Smooth muscle cell (in vitro differentiated cells): ENCODE results near the gene HCFC1R1. TPM values are rescaled to one million over a fixed set of nuclear protein-coding genes. Genes with fewer than 3 reads are reported as not detected.
"Not testable (repeated sequence)": the region's sequence is repeated elsewhere in the genome, so short reads cannot be mapped to it uniquely, and the experiment has no call there.

ENCODE experiments used
- DNase-seq: peaks from one replicate; lab custom pipeline; 2025; ENCODE audit not compliant: unreplicated experiment; lab: John Stamatoyannopoulos, UW
- H2AFZ ChIP-seq: fragments of 200-600 bp; sonication (generic); 2 replicates; pipeline ENCODE4 v1.6.0; 2016; ENCODE audit warnings: antibody characterized with exemption, low read depth, mild to moderate bottlenecking
- H3F3A ChIP-seq: fragments of 200-600 bp; sonication (generic); 2 replicates; pipeline ENCODE4 v1.6.0; 2017; ENCODE audit warnings: antibody characterized with exemption, low read depth
- H3K27ac ChIP-seq: fragments of 200-600 bp; sonication (generic); 2 replicates; pipeline ENCODE4 v1.5.1; 2016; ENCODE audit warnings: low read depth, mild to moderate bottlenecking
- H3K27me3 ChIP-seq: fragments of 200-600 bp; sonication (generic); 2 replicates; pipeline ENCODE4 v1.6.1; 2016; ENCODE audit warnings: low read depth, mild to moderate bottlenecking
- H3K36me3 ChIP-seq: fragments of 200-600 bp; sonication (generic); 2 replicates; pipeline ENCODE4 v1.5.1; 2016; ENCODE audit warnings: low read depth
- H3K4me1 ChIP-seq: fragments of 200-600 bp; sonication (generic); 2 replicates; pipeline ENCODE4 v1.5.1; 2016; ENCODE audit warnings: low read depth
- H3K4me2 ChIP-seq: fragments of 200-600 bp; sonication (generic); 2 replicates; pipeline ENCODE4 v1.6.0; 2016; ENCODE audit warnings: mild to moderate bottlenecking
- H3K4me3 ChIP-seq: fragments of 200-600 bp; sonication (generic); 2 replicates; pipeline ENCODE4 v1.5.1; 2016; ENCODE audit warnings: mild to moderate bottlenecking
- H3K79me2 ChIP-seq: fragments of 200-600 bp; sonication (generic); 2 replicates; pipeline ENCODE4 v1.6.0; 2016; ENCODE audit warnings: low read depth, mild to moderate bottlenecking
- H3K9ac ChIP-seq: fragments of 200-600 bp; sonication (generic); 2 replicates; pipeline ENCODE4 v1.6.0; 2016; ENCODE audit warnings: low read depth
- H3K9me3 ChIP-seq: fragments of 200-600 bp; sonication (generic); replicated peaks from 2 replicates; pipeline ENCODE4 v1.5.1; 2016; ENCODE audit warnings: low read depth
- H4K20me1 ChIP-seq: fragments of 200-600 bp; sonication (generic); 2 replicates; pipeline ENCODE4 v1.6.0; 2016; ENCODE audit warnings: low read depth
- CTCF ChIP-seq: fragments of 200-600 bp; sonication (generic); IDR thresholded peaks from 2 replicates; pipeline ENCODE4 v1.5.1; 2017; ENCODE audit warnings: borderline replicate concordance, mild to moderate bottlenecking, antibody characterized with exemption; ENCODE audit not compliant: insufficient read depth, poor library complexity, severe bottlenecking
- WGBS: methylation state at CpG from one replicate; pipeline ENCODE4 v1.1.7; 2016; ENCODE audit warnings: low lambda C conversion rate; 5-methylcytosine and 5-hydroxymethylcytosine counted together
- polyA plus RNA-seq: library from polyadenylated mRNA; unstranded; fragments of >200 nt; fragmentation: Nextera tagmentation; extraction: Ambion mirVana; gene quantifications from 2 replicates; pipeline ENCODE4 v1.2.1, GENCODE V29; 2016
- total RNA-seq: library from RNA; depleted of rRNA; stranded (reverse); fragments of >200 nt; gene quantifications from 2 replicates; pipeline ENCODE4 v1.2.3, GENCODE V29; 2014

The HCFC1R1 gene
- 63.3 and 73.5 TPM in 2 replicates for total RNA-seq
- 337 and 367 TPM in 2 replicates for polyA plus RNA-seq

- Histone ChIP-seq H3K27ac (peak within 1 kb of the TSS; percentile 100), H3K9me3 (no peaks in the 10 kb centered on the region), H3K79me2 (no peaks in the 10 kb centered on the region), H3K4me3 (peak within 1 kb of the TSS; percentile 86), H3F3A (no peaks in the 10 kb centered on the region), H4K20me1 (peaks cover 61% of the 10 kb centered on the region), H2AFZ (no peak within 1 kb of the TSS), H3K4me2 (peak within 1 kb of the TSS; percentile 93), H3K4me1 (peaks cover 17% of the 10 kb centered on the region), H3K27me3 (no peaks in the 10 kb centered on the region), H3K9ac (peak within 1 kb of the TSS; percentile 99), H3K36me3 (no peaks in the 10 kb centered on the region)
- 2% methylated on average over 65 of the region's 69 CpGs for WGBS
- DNase-seq = peak; percentile 89
- no peak for TF ChIP-seq CTCF
Measured at GRCh38 chr16:3023669-3024478, at the start of gene HCFC1R1, which contains the start of gene THOC6. TSS of gene HCFC1R1 (minus strand) at chr16:3023942. CDS start at chr16:3023941, 1 bp downstream. TSS of gene THOC6 (plus strand) at chr16:3024035. CDS start at chr16:3024327, 292 bp downstream.

GRCh38 chr16:3073448-3073847, 49.7 kb upstream of the HCFC1R1 start:
- WGBS = 94% methylated on average over 7 of the region's 7 CpGs
- no peak overlapping the region for H3K4me3 ChIP-seq
- no peak overlapping the region for H3K9ac ChIP-seq
- no peaks in the 10 kb centered on the region for H3K79me2 ChIP-seq
- DNase-seq = no peak
- no peaks in the 10 kb centered on the region for H4K20me1 ChIP-seq
- H3K9me3 ChIP-seq = no peaks in the 10 kb centered on the region
- no peaks in the 10 kb centered on the region for H3K36me3 ChIP-seq
- no peaks in the 10 kb centered on the region for H3F3A ChIP-seq
- no peak overlapping the region for H3K27ac ChIP-seq
- H3K4me1 ChIP-seq = no peaks in the 10 kb centered on the region
- no peaks in the 10 kb centered on the region for H3K27me3 ChIP-seq
- no peak overlapping the region for H2AFZ ChIP-seq
- no peak for TF ChIP-seq CTCF
- no peak overlapping the region for H3K4me2 ChIP-seq

GRCh38 chr16:3072576-3073263, 49.0 kb upstream of the HCFC1R1 start:
- not testable (repeated sequence) for H3K9me3 ChIP-seq, H3K79me2 ChIP-seq, H3K4me2 ChIP-seq, H2AFZ ChIP-seq, H3K27ac ChIP-seq, H3K36me3 ChIP-seq, H3K27me3 ChIP-seq, DNase-seq, H3K9ac ChIP-seq, H4K20me1 ChIP-seq, H3K4me3 ChIP-seq, H3F3A ChIP-seq, H3K4me1 ChIP-seq
- 77% methylated on average over 11 of the region's 18 CpGs for WGBS

- not testable (repeated sequence) for H3K27ac ChIP-seq, H3K9ac ChIP-seq, H3K27me3 ChIP-seq, H3K9me3 ChIP-seq, H3K4me1 ChIP-seq, H4K20me1 ChIP-seq, H3K4me2 ChIP-seq, H3K36me3 ChIP-seq, H3K4me3 ChIP-seq, H3K79me2 ChIP-seq, DNase-seq, H2AFZ ChIP-seq, H3F3A ChIP-seq
- WGBS = 78% methylated on average over 1 of the region's 4 CpGs
Measured at GRCh38 chr16:3072148-3072547, 48.4 kb upstream of the HCFC1R1 start.
